OCI-LY7 (cell line): ENCODE results near the gene OSBPL6. TPM values are rescaled to one million over a fixed set of nuclear protein-coding genes. Genes with fewer than 3 reads are reported as not detected.

Source experiments
- BruUV-seq: library from RNA; stranded (reverse); fragments of 400-500 nt; replicated peaks from 2 replicates; lab custom pipeline; 2021; lab: Mats Ljungman, UMichigan
- CTCF ChIA-PET: fragments of 300-600 bp; sonication (Branson Sonifier 250); formaldehyde crosslinking; loops from one replicate; lab custom pipeline; 2022; ENCODE audit warnings: antibody characterized with exemption; ENCODE audit not compliant: unreplicated experiment; lab: Charles Lee
- POLR2A ChIA-PET: fragments of 300-600 bp; sonication (Branson Sonifier 250); formaldehyde crosslinking; loops from one replicate; lab custom pipeline; 2022; ENCODE audit warnings: antibody characterized with exemption; lab: Charles Lee
- DNase-seq: peaks from one replicate; pipeline ENCODE4 v3.0.0-alpha.2; 2015; ENCODE audit warnings: low spot score
- H2AFZ ChIP-seq: fragments of 200-600 bp; sonication (generic), shearing (Covaris generic); 2 replicates; pipeline ENCODE4 v1.6.1; 2014; ENCODE audit warnings: mild to moderate bottlenecking, antibody characterized with exemption, low read length, moderate library complexity
- H3K27ac ChIP-seq: fragments of 200-600 bp; sonication (generic); 2 replicates; pipeline ENCODE4 v1.5.1; 2014; ENCODE audit warnings: mixed run types, low read depth, mild to moderate bottlenecking, moderate library complexity, low read length, inconsistent platforms; ENCODE audit not compliant: poor library complexity, severe bottlenecking
- H3K36me3 ChIP-seq: fragments of 200-600 bp; sonication (generic); 2 replicates; pipeline ENCODE4 v1.6.1; 2014; ENCODE audit warnings: mild to moderate bottlenecking, antibody characterized with exemption, low read length, moderate library complexity, mixed read lengths; ENCODE audit not compliant: insufficient read depth
- H3K4me1 ChIP-seq: fragments of 200-600 bp; sonication (generic); 2 replicates; pipeline ENCODE4 v1.5.1; 2014; ENCODE audit warnings: mild to moderate bottlenecking, low read length; ENCODE audit not compliant: insufficient read depth, poor library complexity, severe bottlenecking
- H3K4me2 ChIP-seq: fragments of 200-600 bp; sonication (generic); 2 replicates; pipeline ENCODE4 v1.6.1; 2014; ENCODE audit warnings: mild to moderate bottlenecking, low read length
- H3K4me3 ChIP-seq: fragments of 200-600 bp; sonication (generic); 2 replicates; pipeline ENCODE4 v1.5.1; 2014; ENCODE audit warnings: mild to moderate bottlenecking, low read depth, low read length; ENCODE audit not compliant: poor library complexity, severe bottlenecking
- H3K79me2 ChIP-seq: fragments of 200-600 bp; sonication (generic); 2 replicates; pipeline ENCODE4 v1.6.1; 2016; ENCODE audit warnings: low read depth, mild to moderate bottlenecking, low read length, moderate library complexity, mixed read lengths; ENCODE audit not compliant: insufficient read depth
- H3K9me2 ChIP-seq: fragments of 200-600 bp; sonication (generic); 2 replicates; pipeline ENCODE4 v1.6.1; 2016; ENCODE audit warnings: mild to moderate bottlenecking, low read length, mixed read lengths; ENCODE audit not compliant: insufficient read depth
- H3K9me3 ChIP-seq: fragments of 200-600 bp; sonication (generic); 2 replicates; pipeline ENCODE4 v1.6.1; 2014; ENCODE audit warnings: mild to moderate bottlenecking, mixed run types, low read length, mixed read lengths
- H4K20me1 ChIP-seq: fragments of 200-600 bp; sonication (generic); 2 replicates; pipeline ENCODE4 v1.6.1; 2014; ENCODE audit warnings: mild to moderate bottlenecking, antibody characterized with exemption, low read length, moderate library complexity, mixed read lengths; ENCODE audit not compliant: insufficient read depth
- CTCF ChIP-seq: fragments of 200-600 bp; sonication (generic); conservative IDR thresholded peaks from 2 replicates; pipeline ENCODE4 v1.5.1; 2014; ENCODE audit warnings: mild to moderate bottlenecking, antibody characterized with exemption, low read length, moderate library complexity, mixed read lengths
- EZH2phosphoT487 ChIP-seq: fragments of 200-600 bp; sonication (generic); IDR thresholded peaks from 2 replicates; pipeline ENCODE4 v1.6.1; 2018; ENCODE audit warnings: low read depth, borderline replicate concordance, mild to moderate bottlenecking, mixed run types, antibody characterized with exemption, low read length, moderate library complexity, mixed read lengths
- intact Hi-C: fragments of 100-400 bp; cut with micrococcal nuclease; formaldehyde crosslinking; loops from one replicate; pipeline ENCODE4 v1.10.0; 2022; ENCODE audit not compliant: unreplicated experiment
- total RNA-seq, 2 experiments: library from RNA; depleted of rRNA in 1 of 2; stranded (reverse); fragments of >200 nt in 1 of 2; shearing (Covaris generic) in 1 of 2; gene quantifications; 2 replicates each; pipeline ENCODE4 v1.2.3, GENCODE V29; 2014 to 2022

OSBPL6 gene
- total RNA-seq, 2 experiments from 2014 or later, result not detected

- no peak overlapping the region for H3K4me3 ChIP-seq
- H4K20me1 ChIP-seq, result no peaks in the 10 kb centered on the region
- intact Hi-C loops, result no loop called here
- CTCF ChIA-PET, result no interaction called here
- H3K9me3 ChIP-seq, result no peaks in the 10 kb centered on the region
- H3K36me3 ChIP-seq, result no peaks in the 10 kb centered on the region
- H3K79me2 ChIP-seq, result no peaks in the 10 kb centered on the region
- H3K4me2 ChIP-seq, result no peak overlapping the region
- TF ChIP-seq CTCF, result no peak
- no peak overlapping the region for H3K27ac ChIP-seq
- H3K4me1 ChIP-seq, result no peaks in the 10 kb centered on the region
- no peak for DNase-seq
- no peaks in the 10 kb centered on the region for H3K9me2 ChIP-seq
- POLR2A ChIA-PET, result no interaction called here
- BruUV-seq, result no TSS peak
- H2AFZ ChIP-seq, result no peak overlapping the region
Measured at GRCh38 chr2:178227187-178227586, 32.9 kb downstream of the OSBPL6 start.

GRCh38 chr2:178229927-178230326, 35.6 kb downstream of the OSBPL6 start:
- Histone ChIP-seq H3K27ac (no peak overlapping the region), H3K36me3 (no peaks in the 10 kb centered on the region), H3K9me2 (no peaks in the 10 kb centered on the region), H2AFZ (no peak overlapping the region), H3K4me1 (no peaks in the 10 kb centered on the region), H3K9me3 (no peaks in the 10 kb centered on the region), H3K4me3 (no peak overlapping the region), H4K20me1 (no peaks in the 10 kb centered on the region), H3K4me2 (no peak overlapping the region), H3K79me2 (no peaks in the 10 kb centered on the region)
- TF ChIP-seq EZH2phosphoT487 (no peak), CTCF (no peak)
- no peak for DNase-seq
- intact Hi-C loops, result no loop called here
- POLR2A ChIA-PET, result no interaction called here
- BruUV-seq, result no TSS peak
- CTCF ChIA-PET, result no interaction called here

GRCh38 chr2:178230396-178230795, 36.1 kb downstream of the OSBPL6 start:
- Histone ChIP-seq H3K4me1 (no peaks in the 10 kb centered on the region), H3K27ac (no peak overlapping the region), H3K4me3 (no peak overlapping the region), H3K4me2 (no peak overlapping the region), H3K9me3 (no peaks in the 10 kb centered on the region), H3K79me2 (no peaks in the 10 kb centered on the region), H4K20me1 (no peaks in the 10 kb centered on the region), H3K9me2 (no peaks in the 10 kb centered on the region), H2AFZ (no peak overlapping the region), H3K36me3 (no peaks in the 10 kb centered on the region)
- POLR2A ChIA-PET, result no interaction called here
- no TSS peak for BruUV-seq
- TF ChIP-seq CTCF (no peak), EZH2phosphoT487 (no peak)
- intact Hi-C loops, result no loop called here
- no peak for DNase-seq
- CTCF ChIA-PET, result no interaction called here
